Subcutaneous adipose tissue (tissue), 4 donors: Measurements from ENCODE around the gene MATN3. TPM values are rescaled to one million over a fixed set of nuclear protein-coding genes. Genes with fewer than 3 reads are reported as not detected.

Source experiments
- total RNA-seq, 4 donors: library from RNA; depleted of rRNA; stranded (reverse); fragments of >200 nt; gene quantifications; one replicate each; pipeline ENCODE4 v1.1.0, GENCODE V29; 2016
- TF ChIP-seq, protein P1 (sequence below): fragments of 450-650 bp; IDR thresholded peaks from one replicate; pipeline ENCODE4 v1.5.1; 2016; ENCODE audit warnings: low read depth, mild to moderate bottlenecking, control low read depth, antibody characterized with exemption, moderate library complexity

Gene MATN3
- total RNA-seq, 4 donors from 2014 or later: 1.5 to 3.1 (median 2.3) TPM

DNA sequence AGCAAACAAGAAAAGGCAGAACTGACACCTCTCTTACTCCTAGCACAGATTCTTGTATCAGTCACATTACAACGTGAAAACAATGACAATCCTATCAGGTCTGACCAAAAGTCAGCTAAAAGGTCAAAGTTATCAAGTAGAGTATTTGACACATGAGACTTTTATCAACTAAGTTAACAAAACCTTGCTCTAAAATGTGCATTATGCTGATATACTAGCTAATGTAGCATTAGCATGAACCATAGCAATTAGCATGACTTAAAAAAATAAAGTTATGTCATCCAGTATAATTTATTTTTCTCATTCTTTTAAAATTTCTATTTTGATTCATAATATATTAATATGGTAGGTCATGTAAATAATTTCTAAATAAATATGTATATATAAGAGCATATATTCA is 69.3 kb downstream of the MATN3 start:
- TF ChIP-seq, protein P1, sequence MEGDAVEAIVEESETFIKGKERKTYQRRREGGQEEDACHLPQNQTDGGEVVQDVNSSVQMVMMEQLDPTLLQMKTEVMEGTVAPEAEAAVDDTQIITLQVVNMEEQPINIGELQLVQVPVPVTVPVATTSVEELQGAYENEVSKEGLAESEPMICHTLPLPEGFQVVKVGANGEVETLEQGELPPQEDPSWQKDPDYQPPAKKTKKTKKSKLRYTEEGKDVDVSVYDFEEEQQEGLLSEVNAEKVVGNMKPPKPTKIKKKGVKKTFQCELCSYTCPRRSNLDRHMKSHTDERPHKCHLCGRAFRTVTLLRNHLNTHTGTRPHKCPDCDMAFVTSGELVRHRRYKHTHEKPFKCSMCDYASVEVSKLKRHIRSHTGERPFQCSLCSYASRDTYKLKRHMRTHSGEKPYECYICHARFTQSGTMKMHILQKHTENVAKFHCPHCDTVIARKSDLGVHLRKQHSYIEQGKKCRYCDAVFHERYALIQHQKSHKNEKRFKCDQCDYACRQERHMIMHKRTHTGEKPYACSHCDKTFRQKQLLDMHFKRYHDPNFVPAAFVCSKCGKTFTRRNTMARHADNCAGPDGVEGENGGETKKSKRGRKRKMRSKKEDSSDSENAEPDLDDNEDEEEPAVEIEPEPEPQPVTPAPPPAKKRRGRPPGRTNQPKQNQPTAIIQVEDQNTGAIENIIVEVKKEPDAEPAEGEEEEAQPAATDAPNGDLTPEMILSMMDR: no peak

DNA sequence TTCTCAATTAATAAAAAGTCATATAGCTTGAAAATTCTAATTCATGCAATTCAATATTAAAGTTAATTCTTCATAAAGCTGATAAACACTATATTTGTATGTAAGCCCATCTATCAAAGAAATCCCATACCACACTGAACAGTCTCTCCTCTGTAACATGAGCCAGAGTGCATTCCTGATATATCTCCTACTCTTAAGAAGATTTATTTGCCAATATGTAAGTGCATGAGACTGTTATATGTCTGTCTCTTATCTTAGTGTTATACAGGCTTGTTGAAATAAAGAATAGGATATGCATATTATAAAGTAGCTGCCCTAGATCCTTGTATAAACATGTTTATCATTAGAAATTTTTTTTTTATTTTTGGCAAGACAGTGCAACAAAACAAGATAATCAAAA is 70.3 kb downstream of the MATN3 start:
- TF ChIP-seq, protein P1: no peak

Other genes with a start within 250 kb of the MATN3 start
- gene TTC32, start 110.7 kb downstream of the MATN3 start, total RNA-seq: 10 to 100 TPM; 11.9 to 21.7 (median 16.8) TPM
- 10 to 100 TPM in 1 of 4 donors, 1 to 10 TPM in 3; 6.4 to 11.0 (median 7.6) TPM for gene WDR35, start 22.6 kb downstream of the MATN3 start, total RNA-seq
- 100 to 1,000 TPM; 126 to 309 (median 263) TPM for gene LAPTM4A, start 39.0 kb upstream of the MATN3 start, total RNA-seq
- gene SDC1, start 212.5 kb upstream of the MATN3 start, total RNA-seq: 10 to 100 TPM in 1 of 4 donors, 1 to 10 TPM in 3; 2.4 to 27.5 (median 3.8) TPM